ENCODE results near the gene SEC14L1.

SEC14L1 gene

DNA sequence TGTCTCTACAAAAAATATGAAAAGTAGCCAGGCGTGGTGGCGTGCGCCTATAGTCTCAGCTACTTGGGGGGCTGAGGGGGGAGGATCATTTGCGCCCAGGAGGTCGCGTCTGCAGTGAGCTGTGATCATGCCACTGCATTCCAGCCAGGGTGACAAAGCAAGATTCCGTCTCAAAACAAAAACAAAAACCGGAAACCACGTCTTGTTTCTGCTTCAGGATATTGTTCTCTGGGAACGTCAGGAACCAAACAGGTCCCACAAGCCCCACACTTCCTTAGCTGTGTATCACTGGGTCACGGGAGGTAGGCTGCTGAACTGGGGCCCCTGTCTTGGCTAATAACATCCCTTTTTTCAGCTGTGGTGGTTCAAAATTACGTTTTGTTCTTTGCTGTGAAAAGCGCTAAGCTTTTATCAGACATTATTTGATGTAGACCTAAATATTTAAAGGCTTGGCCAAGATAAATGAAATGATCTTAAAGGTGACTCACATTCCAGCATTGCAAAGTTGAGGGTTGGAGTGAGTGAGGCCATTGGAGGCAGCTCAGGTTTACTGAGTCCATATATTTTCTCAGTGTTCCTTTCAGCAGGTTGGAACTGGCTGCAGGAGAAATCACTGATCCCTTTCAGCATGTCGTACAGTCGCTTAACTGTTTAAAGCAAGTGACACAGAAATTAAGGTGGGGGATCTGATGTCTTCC lies 16.4 kb upstream of the SEC14L1 start:
- CTCF ChIA-PET: interaction anchor here (1.0 to 1.9 kb wide), 3 partner anchors 9 to 36 kb away, joined by 3 to 5 read pairs (median 4); no protein-coding TSS in a partner anchor
- DNase-seq (ENCODE audit: extremely low spot score): no peak
- POLR2A ChIA-PET: interaction anchor here (0.6 kb wide), 1 partner anchor 18 kb away, joined by 6 read pairs; no protein-coding TSS in a partner anchor
- TF ChIP-seq, protein P1, sequence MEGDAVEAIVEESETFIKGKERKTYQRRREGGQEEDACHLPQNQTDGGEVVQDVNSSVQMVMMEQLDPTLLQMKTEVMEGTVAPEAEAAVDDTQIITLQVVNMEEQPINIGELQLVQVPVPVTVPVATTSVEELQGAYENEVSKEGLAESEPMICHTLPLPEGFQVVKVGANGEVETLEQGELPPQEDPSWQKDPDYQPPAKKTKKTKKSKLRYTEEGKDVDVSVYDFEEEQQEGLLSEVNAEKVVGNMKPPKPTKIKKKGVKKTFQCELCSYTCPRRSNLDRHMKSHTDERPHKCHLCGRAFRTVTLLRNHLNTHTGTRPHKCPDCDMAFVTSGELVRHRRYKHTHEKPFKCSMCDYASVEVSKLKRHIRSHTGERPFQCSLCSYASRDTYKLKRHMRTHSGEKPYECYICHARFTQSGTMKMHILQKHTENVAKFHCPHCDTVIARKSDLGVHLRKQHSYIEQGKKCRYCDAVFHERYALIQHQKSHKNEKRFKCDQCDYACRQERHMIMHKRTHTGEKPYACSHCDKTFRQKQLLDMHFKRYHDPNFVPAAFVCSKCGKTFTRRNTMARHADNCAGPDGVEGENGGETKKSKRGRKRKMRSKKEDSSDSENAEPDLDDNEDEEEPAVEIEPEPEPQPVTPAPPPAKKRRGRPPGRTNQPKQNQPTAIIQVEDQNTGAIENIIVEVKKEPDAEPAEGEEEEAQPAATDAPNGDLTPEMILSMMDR (IDR thresholded peaks at IDR 0.05; ENCODE audit: control extremely low read depth, extremely low read depth, low read depth, missing control alignments): no peak

DNA sequence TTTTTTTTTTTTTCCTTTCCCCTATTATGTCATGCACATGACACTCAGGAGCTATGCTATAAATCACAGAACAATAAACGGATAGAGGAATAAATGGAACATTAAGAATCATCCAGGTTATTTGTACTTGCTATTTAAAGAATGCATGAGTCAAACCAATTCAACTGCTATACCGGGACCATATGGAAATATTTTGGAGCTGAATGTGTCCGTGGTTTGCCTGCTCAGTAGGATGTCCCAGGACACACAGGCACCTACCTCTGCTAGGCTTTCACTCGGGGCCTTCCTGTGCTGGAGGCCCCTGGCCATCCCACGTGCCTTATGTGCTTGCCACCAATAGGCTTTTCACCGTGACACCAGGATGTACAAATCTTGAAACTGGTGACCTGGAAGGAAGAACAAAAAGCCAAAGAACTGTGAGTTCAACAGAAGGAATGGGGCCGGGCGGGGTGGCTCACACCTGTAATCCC lies 15.3 kb upstream of the SEC14L1 start:
- TF ChIP-seq, protein P1 (IDR thresholded peaks at IDR 0.05; ENCODE audit: control extremely low read depth, extremely low read depth, low read depth, missing control alignments): no peak
- ChIA-PET POLR2A (no interaction called here), CTCF (interaction anchor here (1.6 to 1.9 kb wide), 2 partner anchors 13 to 37 kb away, joined by 4 to 5 read pairs; no protein-coding TSS in a partner anchor)
- DNase-seq (ENCODE audit: extremely low spot score): no peak

DNA sequence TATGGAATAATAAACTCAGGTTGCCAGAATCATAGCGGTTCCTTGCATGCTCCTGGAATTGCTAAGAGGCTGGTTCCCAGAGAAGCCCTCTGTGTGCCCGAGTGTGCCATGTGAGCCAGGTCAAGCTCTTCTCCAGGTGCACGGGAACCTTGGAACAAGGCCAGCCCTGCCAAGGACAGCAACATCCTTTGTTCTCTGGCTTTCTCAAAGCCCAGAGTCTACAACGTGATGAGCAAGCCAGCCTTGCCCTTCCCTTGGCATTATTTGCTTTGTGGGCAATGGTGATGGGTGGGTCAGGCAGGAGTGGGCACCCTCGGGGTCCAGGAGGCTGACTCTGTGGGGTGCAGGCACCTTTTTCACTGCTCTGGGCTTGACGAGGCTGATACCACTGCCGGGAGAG lies 14.2 kb upstream of the SEC14L1 start:
- CTCF ChIA-PET: interaction anchor here (1.9 kb wide), 1 partner anchor 38 kb away, joined by 5 read pairs; no protein-coding TSS in a partner anchor
- TF ChIP-seq, protein P1 (IDR thresholded peaks at IDR 0.05; ENCODE audit: control extremely low read depth, extremely low read depth, low read depth, missing control alignments): no peak

DNA sequence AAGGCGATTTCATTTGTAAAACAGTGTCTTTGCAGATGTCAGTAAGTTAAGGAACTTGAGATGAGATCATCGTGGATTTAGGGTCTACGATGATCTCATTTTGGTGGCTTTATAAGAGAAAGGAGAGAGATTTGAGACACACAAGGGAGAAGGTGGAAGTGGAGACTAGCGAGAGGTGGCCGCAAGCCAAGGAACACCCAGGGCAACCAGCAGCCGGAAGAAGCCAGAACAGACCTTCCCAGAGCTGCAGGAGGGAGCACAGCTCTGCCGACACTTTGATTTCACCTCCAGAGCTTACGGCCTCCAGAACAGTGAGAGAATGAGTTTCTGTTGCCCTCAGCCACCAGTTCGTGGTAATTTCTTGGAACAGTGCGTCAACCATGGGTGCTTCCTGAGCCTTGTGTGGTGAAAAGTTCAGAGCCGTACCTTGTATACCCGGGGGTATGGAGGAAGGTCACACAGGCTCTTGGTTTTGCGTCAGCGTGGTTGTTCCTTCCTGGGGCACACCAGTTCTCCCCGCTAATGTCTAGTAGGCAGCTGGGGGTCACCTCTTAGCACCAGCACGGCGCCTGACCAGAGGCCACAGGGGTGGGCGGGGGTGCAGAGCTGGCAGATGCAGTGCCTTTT lies 12.9 kb upstream of the SEC14L1 start:
- POLR2A ChIA-PET: no interaction called here
- CTCF ChIA-PET: interaction anchor here (1.1 to 1.5 kb wide), 4 partner anchors 8 to 72 kb away, joined by 3 to 6 read pairs (median 4); no protein-coding TSS in a partner anchor

More for the DNA sequence above, 14.2 kb upstream of the SEC14L1 start:
- no peak for DNase-seq (ENCODE audit: extremely low spot score)
- POLR2A ChIA-PET: no interaction called here

DNA sequence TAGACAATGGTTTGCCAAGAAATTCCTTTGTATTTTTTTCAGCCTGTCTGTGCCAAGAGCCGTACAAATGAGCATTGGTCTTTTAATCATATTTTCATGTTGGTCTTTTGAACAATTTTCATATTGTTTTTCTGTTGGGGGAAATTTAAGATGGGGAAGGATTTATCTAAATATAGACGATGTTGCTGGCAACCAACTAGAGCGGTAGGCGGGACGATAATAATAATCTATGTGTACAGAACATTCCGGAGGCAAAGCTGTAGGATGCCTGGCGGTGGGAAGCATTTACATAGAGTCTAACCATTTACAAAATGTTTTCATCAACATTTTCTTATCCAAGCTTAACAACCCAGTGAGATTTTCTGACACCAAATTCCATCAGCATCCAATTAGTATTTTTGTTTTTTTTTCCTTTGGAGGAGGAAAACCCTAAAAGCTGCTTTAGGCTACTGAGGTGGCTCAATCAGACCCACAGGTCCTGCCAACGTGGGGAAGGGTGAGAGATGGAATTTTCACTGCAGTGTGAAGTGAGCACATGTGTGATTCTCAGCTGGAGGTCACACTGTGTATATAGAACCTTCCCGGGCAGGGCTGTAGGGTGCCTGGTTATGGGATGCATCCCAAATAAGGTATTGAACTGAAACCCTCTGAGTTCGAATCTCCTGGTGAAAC lies 11.7 kb upstream of the SEC14L1 start:
- TF ChIP-seq, protein P1 (IDR thresholded peaks at IDR 0.05; ENCODE audit: control extremely low read depth, extremely low read depth, low read depth, missing control alignments): no peak
- DNase-seq (ENCODE audit: extremely low spot score): no peak
- ChIA-PET POLR2A (no interaction called here), CTCF (interaction anchor here (1.1 to 1.5 kb wide), 4 partner anchors 9 to 12 kb away, joined by 3 to 6 read pairs (median 4); partner anchors contain the start of gene SEC14L1)

More for the DNA sequence above, 12.9 kb upstream of the SEC14L1 start:
- no peak for DNase-seq (ENCODE audit: extremely low spot score)
- TF ChIP-seq, protein P1 (IDR thresholded peaks at IDR 0.05; ENCODE audit: control extremely low read depth, extremely low read depth, low read depth, missing control alignments): no peak
